Keratinocyte (primary cell): ENCODE results near the gene TBR1. TPM values are rescaled to one million over a fixed set of nuclear protein-coding genes. Genes with fewer than 3 reads are reported as not detected.

Experiments
- DNase-seq: peaks from one replicate; pipeline ENCODE4 v3.0.0-alpha.2; 2011; ENCODE audit warnings: low read depth, missing footprints, low spot score
- FAIRE-seq: peaks from 2 replicates; lab custom pipeline; 2011; peaks lifted over from hg19 to GRCh38; lab: Jason Lieb, UNC
- H2AFZ ChIP-seq: 2 replicates; pipeline ENCODE4 v1.6.0; 2012; ENCODE audit warnings: low read length, control low read depth, inconsistent platforms; ENCODE audit not compliant: control insufficient read depth
- H3K27ac ChIP-seq: 2 replicates; pipeline ENCODE4 v1.5.1; 2011; ENCODE audit warnings: low read length; ENCODE audit not compliant: control insufficient read depth, insufficient read depth
- H3K27me3 ChIP-seq: 3 replicates; pipeline ENCODE4 v1.6.0; 2011; ENCODE audit warnings: low read length; ENCODE audit not compliant: control insufficient read depth, insufficient read depth; ENCODE audit errors: extremely low read depth
- H3K36me3 ChIP-seq, 2 experiments: 2 replicates in 1 of 2; 3 replicates in 1 of 2; pipeline ENCODE4 v1.5.1; 2011; ENCODE audit warnings: low read length in 2 of 2, mild to moderate bottlenecking in 1 of 2; ENCODE audit not compliant: control insufficient read depth in 2 of 2, insufficient read depth in 2 of 2; ENCODE audit errors: extremely low read depth in 1 of 2
- H3K4me1 ChIP-seq: 3 replicates; pipeline ENCODE4 v1.5.1; 2011; ENCODE audit warnings: low read length; ENCODE audit not compliant: control insufficient read depth, insufficient read depth; ENCODE audit errors: extremely low read depth
- H3K4me2 ChIP-seq: 3 replicates; pipeline ENCODE4 v1.6.0; 2011; ENCODE audit warnings: low read depth, low read length; ENCODE audit not compliant: control insufficient read depth, insufficient read depth; ENCODE audit errors: extremely low read depth
- H3K4me3 ChIP-seq, 3 experiments: fragments of 200-600 bp in 1 of 3; sonication (generic) in 1 of 3; 2 replicates in 2 of 3; 3 replicates in 1 of 3; pipeline ENCODE4 v1.5.1; 2011 to 2016; ENCODE audit warnings: low read length in 3 of 3, mild to moderate bottlenecking in 3 of 3, control low read depth in 2 of 3, inconsistent platforms in 1 of 3, low read depth in 1 of 3, mixed read lengths in 1 of 3, mixed run types in 1 of 3, moderate library complexity in 1 of 3; ENCODE audit not compliant: control insufficient read depth in 2 of 3, insufficient read depth in 2 of 3; ENCODE audit errors: extremely low read depth in 1 of 3
- H3K79me2 ChIP-seq: 2 replicates; pipeline ENCODE4 v1.6.0; 2012; ENCODE audit warnings: low read length; ENCODE audit not compliant: control insufficient read depth, insufficient read depth
- H3K9ac ChIP-seq: 3 replicates; pipeline ENCODE4 v1.6.0; 2011; ENCODE audit warnings: low read length; ENCODE audit not compliant: control insufficient read depth, insufficient read depth; ENCODE audit errors: extremely low read depth
- H3K9me1 ChIP-seq: 3 replicates; pipeline ENCODE4 v1.6.0; 2011; ENCODE audit warnings: low read length; ENCODE audit not compliant: control insufficient read depth, insufficient read depth; ENCODE audit errors: extremely low read depth
- H3K9me3 ChIP-seq: 2 replicates; pipeline ENCODE4 v1.5.1; 2012; ENCODE audit warnings: low read depth, low read length; ENCODE audit not compliant: control insufficient read depth
- H4K20me1 ChIP-seq: 3 replicates; pipeline ENCODE4 v1.6.0; 2011; ENCODE audit warnings: low read length; ENCODE audit not compliant: control insufficient read depth, insufficient read depth; ENCODE audit errors: extremely low read depth
- EZH2 ChIP-seq: IDR thresholded peaks from one replicate; pipeline ENCODE4 v1.6.1; 2012; ENCODE audit warnings: inconsistent platforms, mild to moderate bottlenecking, low read length, moderate library complexity
- dilution Hi-C: fragments of 300-500 bp; cut with MboI; formaldehyde crosslinking; loops from one replicate; pipeline ENCODE4 v1.7.0; 2020; ENCODE audit warnings: low sequenced_read_pairs; ENCODE audit not compliant: extremely low pct_ligation_motif_present
- polyA plus RNA-seq, 5 experiments: library from polyadenylated mRNA; depleted of rRNA in 3 of 5; stranded (reverse) in 3 of 5; stranded (forward) in 1 of 5; unstranded in 1 of 5; fragments of >200 nt; gene quantifications; 1 replicate in 1 of 5; 2 replicates in 3 of 5; 3 replicates in 1 of 5; pipeline versions ENCODE4 v1.2.1 to v1.2.3, GENCODE V29; 2011 to 2012; ENCODE audit warnings: missing spikeins in 2 of 5, low read depth in 1 of 5, low replicate concordance in 1 of 5
- TF ChIP-seq, protein P1 (sequence below), 3 experiments: IDR thresholded peaks in 1 of 3; conservative IDR thresholded peaks in 1 of 3; optimal IDR thresholded peaks in 1 of 3; 2 replicates in 2 of 3; 3 replicates in 1 of 3; pipeline versions ENCODE3 to v1.5.1; 2011; ENCODE audit warnings: low read length in 3 of 3, mild to moderate bottlenecking in 3 of 3, moderate library complexity in 2 of 3, control low read depth in 1 of 3, inconsistent platforms in 1 of 3; ENCODE audit not compliant: insufficient read depth in 2 of 3; ENCODE audit errors: extremely low read depth in 1 of 3

TBR1 gene
- polyA plus RNA-seq, 1 donor (not counting 4 experiments of a cell fraction or from before 2014, with no cell fraction given) = 0.03 TPM

DNA sequence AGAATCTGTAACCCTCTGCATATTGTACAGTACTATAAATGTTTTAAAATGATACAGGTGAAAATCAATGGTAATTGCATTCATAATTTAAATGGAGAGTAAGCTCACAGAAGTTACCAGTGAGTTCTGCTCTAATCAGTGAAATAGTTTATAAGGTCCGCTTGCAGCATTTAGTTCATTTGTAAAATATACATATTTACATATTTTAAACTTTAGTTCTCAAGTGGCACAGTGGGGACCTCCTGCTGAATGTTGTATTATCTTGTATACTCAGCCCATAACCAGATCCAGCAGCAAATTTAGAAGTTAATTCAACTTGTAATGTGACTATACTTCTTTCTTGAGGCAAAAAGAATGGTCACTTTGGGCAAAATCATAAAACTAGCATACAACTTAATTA, 41.7 kb upstream of the TBR1 start:
- Histone ChIP-seq H3K9me3 (no peaks in the 10 kb centered on the region), H3K4me3 (no peak overlapping the region), H3K27me3 (no peaks in the 10 kb centered on the region), H2AFZ (no peak overlapping the region), H3K4me2 (no peak overlapping the region), H3K9ac (no peak overlapping the region), H3K4me1 (no peaks in the 10 kb centered on the region), H4K20me1 (no peaks in the 10 kb centered on the region), H3K9me1 (no peaks in the 10 kb centered on the region), H3K27ac (no peak overlapping the region), H3K79me2 (no peaks in the 10 kb centered on the region), H3K36me3 (no peaks in the 10 kb centered on the region)
- DNase-seq (no peak), FAIRE-seq (no peak)
- no peak for TF ChIP-seq EZH2
- TF ChIP-seq, protein P1, sequence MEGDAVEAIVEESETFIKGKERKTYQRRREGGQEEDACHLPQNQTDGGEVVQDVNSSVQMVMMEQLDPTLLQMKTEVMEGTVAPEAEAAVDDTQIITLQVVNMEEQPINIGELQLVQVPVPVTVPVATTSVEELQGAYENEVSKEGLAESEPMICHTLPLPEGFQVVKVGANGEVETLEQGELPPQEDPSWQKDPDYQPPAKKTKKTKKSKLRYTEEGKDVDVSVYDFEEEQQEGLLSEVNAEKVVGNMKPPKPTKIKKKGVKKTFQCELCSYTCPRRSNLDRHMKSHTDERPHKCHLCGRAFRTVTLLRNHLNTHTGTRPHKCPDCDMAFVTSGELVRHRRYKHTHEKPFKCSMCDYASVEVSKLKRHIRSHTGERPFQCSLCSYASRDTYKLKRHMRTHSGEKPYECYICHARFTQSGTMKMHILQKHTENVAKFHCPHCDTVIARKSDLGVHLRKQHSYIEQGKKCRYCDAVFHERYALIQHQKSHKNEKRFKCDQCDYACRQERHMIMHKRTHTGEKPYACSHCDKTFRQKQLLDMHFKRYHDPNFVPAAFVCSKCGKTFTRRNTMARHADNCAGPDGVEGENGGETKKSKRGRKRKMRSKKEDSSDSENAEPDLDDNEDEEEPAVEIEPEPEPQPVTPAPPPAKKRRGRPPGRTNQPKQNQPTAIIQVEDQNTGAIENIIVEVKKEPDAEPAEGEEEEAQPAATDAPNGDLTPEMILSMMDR (optimal IDR thresholded peaks at IDR 0.05 in 1 of 3, IDR thresholded peaks at IDR 0.05 in 1 of 3, conservative IDR thresholded peaks at IDR 0.05 in 1 of 3; ENCODE audit: extremely low read depth in 1 of 3, insufficient read depth in 2 of 3, low read length in 3 of 3) = no peak
- dilution Hi-C loops = no loop called here

DNA sequence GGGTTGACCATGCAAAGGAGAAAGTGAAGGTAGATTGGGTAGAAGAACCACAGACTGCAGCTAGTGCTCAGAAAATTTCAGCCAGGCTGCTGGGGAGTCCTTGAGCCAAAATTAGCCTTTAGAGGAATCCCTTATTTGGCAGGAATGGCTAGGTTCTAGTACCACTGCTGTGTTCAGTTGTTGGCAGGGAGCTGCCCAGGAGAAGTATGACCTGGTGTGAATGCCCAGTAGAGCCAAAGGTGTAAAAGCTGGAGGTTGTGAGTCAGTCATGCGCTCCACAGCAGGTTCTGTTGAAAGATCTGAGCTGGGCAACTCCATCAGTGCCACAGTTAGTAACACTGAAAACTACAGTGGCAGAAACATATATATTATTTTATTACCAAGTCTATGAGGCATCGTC, 36.4 kb upstream of the TBR1 start:
- TF ChIP-seq, protein P1 (optimal IDR thresholded peaks at IDR 0.05 in 1 of 3, IDR thresholded peaks at IDR 0.05 in 1 of 3, conservative IDR thresholded peaks at IDR 0.05 in 1 of 3; ENCODE audit: extremely low read depth in 1 of 3, insufficient read depth in 2 of 3, low read length in 3 of 3) = no peak
- no peak for TF ChIP-seq EZH2

More for the DNA sequence above, 36.4 kb upstream of the TBR1 start:
- Histone ChIP-seq H3K9ac (no peak overlapping the region), H3K79me2 (no peaks in the 10 kb centered on the region), H4K20me1 (no peaks in the 10 kb centered on the region), H3K4me2 (no peak overlapping the region), H3K9me1 (no peaks in the 10 kb centered on the region), H3K27ac (no peak overlapping the region), H3K4me1 (no peaks in the 10 kb centered on the region), H3K36me3 (no peaks in the 10 kb centered on the region), H2AFZ (no peak overlapping the region), H3K9me3 (no peaks in the 10 kb centered on the region), H3K27me3 (no peaks in the 10 kb centered on the region), H3K4me3 (no peak overlapping the region)
- FAIRE-seq (no peak), DNase-seq (no peak)
- dilution Hi-C loops = no loop called here
